Stimulated activated CD8-positive, alpha-beta memory T cell treated with anti-CD3 and anti-CD28 coated beads, Interleukin-7, amount 100 ng/mL, for 24 hours (primary cell): ENCODE results near the gene NRSN2.
A peak's percentile ranks its signal among the peaks of the same experiment; 100 is the strongest.
"Not testable (repeated sequence)": the region's sequence is repeated elsewhere in the genome, so short reads cannot be mapped to it uniquely, and the experiment has no call there.

Source experiments
- DNase-seq: peaks from one replicate; pipeline ENCODE4 v3.0.0-alpha.2; 2020; ENCODE audit warnings: low read depth

Gene NRSN2

DNA sequence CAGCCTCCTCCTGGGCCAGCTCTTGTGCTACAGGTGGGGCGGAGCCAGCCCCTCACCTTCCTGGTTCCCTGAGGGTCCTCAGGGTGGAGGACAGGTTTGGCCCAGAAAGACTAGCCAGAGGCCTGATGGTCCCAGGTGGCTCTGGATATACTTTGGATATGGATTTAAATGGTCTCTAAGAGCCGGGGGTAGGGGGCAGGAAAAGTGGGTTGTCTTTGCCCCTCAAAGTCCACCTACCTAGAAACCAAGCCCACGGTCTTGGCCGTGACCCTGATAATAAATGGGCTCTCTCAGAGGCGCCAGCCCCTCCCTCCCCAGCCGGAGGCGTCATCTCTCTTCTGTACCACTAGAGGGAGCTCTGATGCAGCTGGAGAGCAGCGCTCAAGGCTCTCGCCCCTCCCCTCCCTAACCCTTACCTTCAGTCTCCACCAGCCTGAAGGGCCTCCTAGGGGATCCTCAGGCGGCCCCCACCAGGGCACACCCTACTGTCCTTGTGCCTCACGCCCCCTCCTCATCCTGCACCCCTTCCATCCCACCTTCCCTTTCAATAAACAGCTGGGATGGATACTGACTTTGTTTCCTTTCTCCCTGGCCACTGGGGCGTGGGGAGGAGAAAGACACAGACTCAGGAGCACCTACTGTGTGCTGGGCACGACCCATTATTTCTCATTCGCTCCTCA is 7.5 kb downstream of the NRSN2 start:
- peak; percentile 50 for DNase-seq

GRCh38 chr20:356154-356553 is 9.2 kb downstream of the NRSN2 start:
- DNase-seq: not testable (repeated sequence)

DNA sequence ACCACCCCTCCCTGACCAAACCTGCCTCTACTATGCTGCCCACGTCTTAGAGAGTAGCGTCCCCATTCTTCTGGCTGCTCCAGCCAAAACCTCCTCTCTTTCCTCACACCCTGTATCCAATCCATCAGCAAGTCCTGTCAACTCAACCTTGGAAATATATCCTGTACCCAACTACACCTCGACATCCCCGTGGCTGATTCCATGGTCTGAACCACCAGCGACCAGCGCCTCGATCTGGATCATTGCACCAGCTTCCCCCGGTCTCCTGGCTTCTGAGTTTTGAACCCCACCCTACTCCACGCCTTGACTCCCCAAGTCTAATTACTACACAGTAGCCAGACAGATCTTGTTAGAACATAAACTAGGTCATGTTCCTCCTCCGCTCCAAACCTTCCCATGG is 9.8 kb downstream of the NRSN2 start:
- DNase-seq: no peak

GRCh38 chr20:358891-359555 is 12.1 kb downstream of the NRSN2 start:
- DNase-seq: no peak

DNA sequence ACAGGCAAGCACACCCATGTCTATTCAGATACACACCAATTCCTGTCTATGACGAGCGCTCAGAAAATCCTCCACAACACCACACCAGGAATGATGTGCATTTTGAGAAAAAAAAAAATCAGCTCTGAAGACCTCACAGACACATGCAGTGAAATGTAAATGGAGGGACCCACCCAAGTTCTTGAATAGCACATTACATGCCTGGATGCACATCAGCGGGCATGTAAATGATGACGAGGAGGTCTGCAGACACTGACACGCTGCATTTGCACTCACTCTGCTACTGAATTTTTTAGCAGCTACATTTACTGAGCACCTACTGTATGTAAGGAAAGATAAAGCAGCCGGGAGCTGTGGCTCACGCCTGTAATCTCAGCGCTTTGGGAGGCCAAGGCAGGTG is 14.7 kb downstream of the NRSN2 start:
- DNase-seq: no peak

- DNase-seq: no peak
Observed at GRCh38 chr20:362271-363254, 15.7 kb downstream of the NRSN2 start.

GRCh38 chr20:363319-364078 is 16.6 kb downstream of the NRSN2 start:
- no peak for DNase-seq

DNA sequence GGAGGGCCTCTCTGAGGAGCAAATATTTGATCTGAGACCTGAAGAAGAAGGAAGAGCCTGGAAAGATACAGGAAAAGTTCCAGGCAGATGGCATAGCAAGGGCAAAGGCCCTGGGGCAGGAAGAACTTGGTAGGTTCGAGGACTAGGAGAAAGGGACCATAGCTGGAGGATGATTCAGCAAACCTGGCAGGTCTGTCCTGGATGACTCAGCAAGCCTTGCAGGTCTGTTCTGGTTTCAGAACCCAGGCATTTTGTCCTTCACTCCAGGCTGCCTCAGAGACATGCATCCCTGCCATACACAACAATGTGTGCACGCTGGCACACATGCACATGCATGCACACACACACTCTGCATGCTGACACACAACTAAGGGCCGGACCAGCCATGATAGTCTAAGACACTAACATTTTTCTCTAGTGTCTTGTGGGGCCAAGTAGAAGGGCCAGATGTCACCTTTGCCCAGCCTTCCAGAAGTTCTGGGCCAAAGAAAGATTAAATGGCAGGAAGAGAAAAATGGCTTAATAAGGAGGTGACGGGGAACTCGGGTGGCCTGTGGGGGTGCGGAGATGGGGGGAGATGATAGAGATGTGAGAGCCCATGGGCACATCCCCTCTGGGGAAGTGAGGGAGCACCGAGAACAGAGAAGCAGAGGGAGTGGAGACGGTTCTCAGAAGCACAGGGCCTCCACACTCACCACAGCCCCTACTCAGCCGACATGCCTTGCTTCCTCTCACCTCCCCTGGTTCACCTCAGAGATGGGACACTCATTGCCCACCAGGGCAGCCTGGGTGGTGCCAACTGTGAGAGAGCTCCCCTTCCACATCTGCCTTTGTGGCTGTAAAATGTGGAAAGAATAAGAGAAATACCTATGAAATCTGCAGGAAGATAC is 18.2 kb downstream of the NRSN2 start:
- no peak for DNase-seq

- DNase-seq: no peak
Observed at GRCh38 chr20:366041-366718, 19.3 kb downstream of the NRSN2 start.

DNA sequence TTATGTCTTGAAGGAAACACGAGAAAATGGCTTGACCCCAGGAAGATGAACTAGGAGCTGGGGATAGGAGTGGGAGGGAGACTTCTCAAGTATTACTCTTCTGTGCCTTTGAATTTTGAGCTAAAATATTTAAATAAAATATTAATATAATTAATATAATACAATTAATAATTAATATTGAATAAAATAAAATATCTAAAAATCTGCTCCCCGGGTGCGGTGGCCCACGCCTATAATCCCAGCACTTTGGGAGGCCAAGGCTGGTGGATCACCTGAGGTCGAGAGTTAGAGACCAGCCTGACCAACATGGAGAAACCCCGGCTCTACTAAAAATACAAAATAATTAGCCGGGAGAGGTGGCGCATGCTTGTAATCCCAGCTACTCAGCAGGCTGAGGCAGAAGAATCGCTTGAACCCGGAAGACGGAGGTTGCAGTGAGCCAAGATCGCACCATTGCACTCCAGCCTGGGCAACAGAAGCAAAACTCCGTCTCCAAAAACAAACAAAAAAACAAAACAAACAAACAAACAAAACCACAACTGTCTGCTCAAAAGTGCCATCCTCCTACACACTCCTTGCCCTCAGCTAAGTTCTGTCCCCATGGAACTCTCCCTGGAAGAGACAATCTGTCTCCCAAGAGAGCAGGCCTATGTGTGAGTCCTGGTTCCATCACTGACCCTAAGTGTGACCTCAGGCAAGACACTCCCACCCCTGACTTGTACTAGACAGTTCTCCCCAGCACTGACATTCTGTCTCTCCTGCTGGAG is 20.0 kb downstream of the NRSN2 start:
- no peak for DNase-seq

- no peak for DNase-seq
Observed at GRCh38 chr20:367486-367887, 20.6 kb downstream of the NRSN2 start.

DNA sequence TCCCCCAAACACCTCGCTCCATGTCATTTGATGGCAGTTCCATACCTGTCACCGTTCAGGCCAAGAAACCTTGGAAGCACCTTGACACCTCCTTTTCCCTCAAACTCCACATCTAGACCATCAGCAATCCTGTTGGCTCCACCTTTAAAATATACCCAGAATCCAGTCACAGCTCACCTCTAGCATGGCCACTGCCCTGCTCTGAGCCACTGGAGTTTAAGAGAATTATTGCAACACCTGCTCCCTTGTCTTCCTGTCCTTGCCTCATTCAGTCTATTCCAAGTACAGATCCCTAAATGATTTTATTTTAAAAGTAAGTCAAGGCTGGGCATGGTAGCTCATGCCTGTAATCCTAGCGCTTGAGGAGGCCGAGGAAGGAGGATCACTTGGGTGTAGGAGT is 22.0 kb downstream of the NRSN2 start:
- DNase-seq: no peak

DNA sequence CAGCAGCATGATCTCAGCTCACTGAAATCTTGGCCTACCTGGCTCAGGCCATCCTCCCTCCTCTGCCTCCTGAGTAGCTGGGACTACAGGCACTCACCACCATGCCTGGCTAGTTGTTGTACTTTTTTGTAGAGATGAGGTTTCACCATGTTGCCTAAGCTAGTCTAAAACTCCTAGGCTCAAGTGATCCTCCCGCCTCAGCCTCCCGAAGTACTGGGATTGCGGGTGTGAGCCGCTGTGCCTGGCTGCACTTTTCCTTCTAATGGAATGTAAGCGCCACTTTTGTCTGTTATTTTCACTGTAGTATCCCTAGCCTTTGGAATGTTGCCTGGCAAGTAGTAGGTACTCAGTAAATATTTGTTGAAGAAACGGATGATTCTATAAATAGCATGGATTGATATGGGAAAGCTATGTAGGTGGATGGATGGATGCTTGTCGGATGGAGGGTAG is 23.3 kb downstream of the NRSN2 start:
- DNase-seq: no peak

DNA sequence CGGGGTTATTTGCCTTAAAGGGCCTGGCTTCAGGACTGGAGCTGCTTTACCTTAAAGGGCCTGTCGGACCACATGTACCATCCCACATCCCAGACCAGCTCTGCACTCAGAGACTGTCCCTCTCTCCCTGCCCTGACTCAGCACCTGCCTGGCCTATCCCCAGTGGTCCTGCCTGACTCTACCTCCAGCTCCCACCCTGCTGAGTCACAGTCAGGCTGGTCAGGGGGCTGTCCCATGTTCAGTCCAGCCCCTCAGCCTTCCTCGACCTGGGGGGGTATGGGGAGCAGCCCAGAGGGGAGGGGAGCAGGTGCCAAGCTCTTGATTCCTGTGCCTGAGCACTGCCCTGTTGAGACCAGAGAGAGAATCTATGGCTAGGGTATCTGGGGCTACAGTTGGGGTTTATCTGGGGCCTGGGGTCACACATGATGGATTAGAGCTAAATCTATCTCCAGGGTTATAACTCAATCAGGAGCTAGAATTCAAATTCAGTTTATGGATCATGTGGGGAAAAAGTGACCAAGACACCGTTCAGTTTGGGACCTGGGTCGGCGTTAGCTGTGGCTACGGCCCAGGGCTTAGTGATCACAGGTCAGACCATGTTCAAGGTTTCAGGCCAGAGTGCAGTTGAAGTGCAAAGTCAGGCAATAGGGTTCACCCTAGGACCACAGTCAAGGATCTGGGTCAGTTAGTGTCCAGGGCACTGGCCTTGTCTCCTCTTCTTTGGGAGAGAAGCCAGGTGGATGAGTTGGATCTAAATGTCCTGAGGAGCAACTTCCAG is 24.3 kb downstream of the NRSN2 start:
- DNase-seq: no peak

- DNase-seq: no peak
Observed at GRCh38 chr20:371755-372542, 25.0 kb downstream of the NRSN2 start.

- DNase-seq: not testable (repeated sequence)
Observed at GRCh38 chr20:372543-373082, 25.7 kb downstream of the NRSN2 start.

- no peak for DNase-seq
Observed at GRCh38 chr20:373171-373890, 26.4 kb downstream of the NRSN2 start.
